Kidney epithelial cell (primary cell): ENCODE results near the gene ALDH7A1. TPM values are rescaled to one million over a fixed set of nuclear protein-coding genes. Genes with fewer than 3 reads are reported as not detected.

ENCODE experiments used
- DNase-seq: peaks from one replicate; pipeline ENCODE4 v3.0.0-alpha.2; 2010; ENCODE audit warnings: low read depth
- H3K27me3 ChIP-seq: 2 replicates; pipeline ENCODE4 v1.6.0; 2011; ENCODE audit warnings: low read length; ENCODE audit not compliant: control insufficient read depth, insufficient read depth
- H3K36me3 ChIP-seq: 2 replicates; pipeline ENCODE4 v1.5.1; 2011; ENCODE audit warnings: low read length; ENCODE audit not compliant: control insufficient read depth, insufficient read depth
- H3K4me3 ChIP-seq: 2 replicates; pipeline ENCODE4 v1.5.1; 2011; ENCODE audit warnings: low read depth, mild to moderate bottlenecking, control low read depth, low read length
- total RNA-seq: library from RNA; depleted of rRNA; stranded (reverse); fragments of >200 nt; gene quantifications from 2 replicates; pipeline ENCODE4 v1.2.3, GENCODE V29; 2015
- TF ChIP-seq, protein P1 (sequence below): IDR thresholded peaks from 2 replicates; pipeline ENCODE4 v1.5.1; 2011; ENCODE audit warnings: mild to moderate bottlenecking, moderate library complexity, low read length, control low read depth, inconsistent platforms; ENCODE audit not compliant: insufficient read depth, poor library complexity, severe bottlenecking

The ALDH7A1 gene
- total RNA-seq, 1 donor from 2014 or later, result 35.2 TPM

DNA sequence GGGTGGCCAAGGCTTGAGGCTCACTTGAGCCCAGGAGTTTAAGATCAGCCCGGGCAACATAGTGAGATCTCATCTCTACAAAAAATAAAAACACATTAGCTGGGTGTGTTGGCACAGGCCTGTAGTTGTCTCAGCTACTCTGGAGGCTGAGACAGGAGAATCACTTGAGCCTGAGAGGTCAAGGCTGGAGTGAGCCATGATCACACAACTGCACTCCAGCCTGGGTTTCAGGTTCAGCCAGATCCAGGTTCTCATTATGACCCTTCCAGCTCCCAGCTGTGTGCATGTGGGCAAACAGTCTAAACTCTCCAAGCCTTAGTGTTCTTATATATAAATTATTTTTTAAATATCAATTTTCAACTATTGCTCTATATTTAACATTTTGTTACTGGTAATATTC lies 67.9 kb downstream of the ALDH7A1 start:
- no peak overlapping the region for H3K4me3 ChIP-seq
- TF ChIP-seq, protein P1, sequence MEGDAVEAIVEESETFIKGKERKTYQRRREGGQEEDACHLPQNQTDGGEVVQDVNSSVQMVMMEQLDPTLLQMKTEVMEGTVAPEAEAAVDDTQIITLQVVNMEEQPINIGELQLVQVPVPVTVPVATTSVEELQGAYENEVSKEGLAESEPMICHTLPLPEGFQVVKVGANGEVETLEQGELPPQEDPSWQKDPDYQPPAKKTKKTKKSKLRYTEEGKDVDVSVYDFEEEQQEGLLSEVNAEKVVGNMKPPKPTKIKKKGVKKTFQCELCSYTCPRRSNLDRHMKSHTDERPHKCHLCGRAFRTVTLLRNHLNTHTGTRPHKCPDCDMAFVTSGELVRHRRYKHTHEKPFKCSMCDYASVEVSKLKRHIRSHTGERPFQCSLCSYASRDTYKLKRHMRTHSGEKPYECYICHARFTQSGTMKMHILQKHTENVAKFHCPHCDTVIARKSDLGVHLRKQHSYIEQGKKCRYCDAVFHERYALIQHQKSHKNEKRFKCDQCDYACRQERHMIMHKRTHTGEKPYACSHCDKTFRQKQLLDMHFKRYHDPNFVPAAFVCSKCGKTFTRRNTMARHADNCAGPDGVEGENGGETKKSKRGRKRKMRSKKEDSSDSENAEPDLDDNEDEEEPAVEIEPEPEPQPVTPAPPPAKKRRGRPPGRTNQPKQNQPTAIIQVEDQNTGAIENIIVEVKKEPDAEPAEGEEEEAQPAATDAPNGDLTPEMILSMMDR, result no peak
- H3K27me3 ChIP-seq, result no peaks in the 10 kb centered on the region
- no peaks in the 10 kb centered on the region for H3K36me3 ChIP-seq
- DNase-seq, result no peak

GRCh38 chr5:126526493-126526892 lies 68.5 kb downstream of the ALDH7A1 start:
- Histone ChIP-seq H3K36me3 (no peaks in the 10 kb centered on the region), H3K27me3 (no peaks in the 10 kb centered on the region), H3K4me3 (no peak overlapping the region)
- no peak for DNase-seq
- TF ChIP-seq, protein P1, result no peak

GRCh38 chr5:126525630-126526245 lies 69.3 kb downstream of the ALDH7A1 start:
- TF ChIP-seq, protein P1, result no peak
- no peaks in the 10 kb centered on the region for H3K36me3 ChIP-seq
- H3K4me3 ChIP-seq, result no peak overlapping the region
- no peak for DNase-seq
- H3K27me3 ChIP-seq, result no peaks in the 10 kb centered on the region

DNA sequence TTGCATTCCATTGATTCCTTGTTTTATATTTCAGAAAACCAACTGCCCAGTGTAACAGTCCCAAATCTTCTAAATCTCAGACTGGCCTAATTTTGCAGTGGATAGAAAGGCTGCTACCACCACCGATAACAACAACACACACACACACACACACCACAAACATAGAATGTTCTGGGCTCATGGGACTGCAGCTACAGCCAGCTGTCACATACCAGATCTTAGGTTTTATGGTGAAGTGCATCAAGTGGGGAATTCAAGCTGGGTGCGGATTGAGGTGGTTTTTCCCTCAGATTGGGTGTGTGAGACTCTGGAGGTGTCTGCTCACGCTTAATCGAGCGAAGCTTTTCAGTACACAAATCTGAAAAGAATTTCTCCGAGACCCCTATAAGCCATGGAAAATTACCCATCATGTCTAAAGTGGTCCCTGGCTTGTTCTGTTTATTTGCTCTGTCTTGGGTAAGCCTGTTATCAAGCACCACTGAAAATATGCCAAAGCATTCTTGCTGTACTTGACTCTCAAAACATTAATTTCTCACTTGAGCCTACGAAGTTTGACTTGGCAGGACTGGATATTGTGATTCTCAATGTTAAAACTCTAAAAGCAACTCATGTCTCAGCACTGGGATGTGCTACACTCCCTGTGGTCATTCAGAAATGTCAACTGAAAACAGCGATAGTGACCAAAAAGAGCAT lies 71.1 kb downstream of the ALDH7A1 start:
- TF ChIP-seq, protein P1, result no peak
- no peaks in the 10 kb centered on the region for H3K27me3 ChIP-seq
- no peak for DNase-seq
- no peak overlapping the region for H3K4me3 ChIP-seq
- H3K36me3 ChIP-seq, result no peaks in the 10 kb centered on the region

DNA sequence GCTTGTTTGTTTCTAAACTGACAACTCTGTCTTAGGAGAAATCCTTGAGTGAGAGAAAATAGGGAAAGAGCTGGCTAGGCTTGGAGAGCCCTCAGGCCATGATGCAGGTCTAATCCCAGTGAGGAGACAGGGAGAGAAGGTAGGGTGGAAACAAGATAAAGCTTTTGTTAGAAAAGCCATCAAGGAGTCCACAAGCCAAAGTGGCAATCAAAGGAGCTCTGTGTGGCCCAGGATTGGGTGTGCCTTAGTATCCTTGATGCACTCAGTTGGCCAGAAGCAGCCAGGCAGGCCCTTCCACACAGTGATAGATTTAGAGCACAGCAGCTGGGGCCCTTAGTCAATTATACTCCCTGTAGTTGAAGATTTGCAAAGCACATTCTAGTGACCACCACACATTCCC lies 73.9 kb downstream of the ALDH7A1 start:
- TF ChIP-seq, protein P1, result no peak
- Histone ChIP-seq H3K27me3 (no peaks in the 10 kb centered on the region), H3K36me3 (no peaks in the 10 kb centered on the region), H3K4me3 (no peak overlapping the region)
- DNase-seq, result no peak

GRCh38 chr5:126520593-126520953 lies 74.4 kb downstream of the ALDH7A1 start:
- DNase-seq, result no peak
- TF ChIP-seq, protein P1, result no peak
- no peaks in the 10 kb centered on the region for H3K36me3 ChIP-seq
- no peak overlapping the region for H3K4me3 ChIP-seq
- H3K27me3 ChIP-seq, result no peaks in the 10 kb centered on the region
